Dendritic cell treated with granulocyte-macrophage colony-stimulating factor and Interleukin-4, amounts not matched to agents 40 ng/mL and 50 ng/mL, for 4 days (primary cell): Measurements from ENCODE around the gene COPS9.

ENCODE experiments used
- H3K27ac Mint-ChIP-seq: one replicate; pipeline ENCODE4 v1.8.0; 2022; ENCODE audit warnings: mild to moderate bottlenecking, mixed read lengths
- H3K27me3 Mint-ChIP-seq: one replicate; pipeline ENCODE4 v1.8.0; 2022; ENCODE audit warnings: mild to moderate bottlenecking, mixed read lengths
- H3K36me3 Mint-ChIP-seq: one replicate; pipeline ENCODE4 v1.8.0; 2022; ENCODE audit warnings: low read depth, mixed read lengths
- H3K4me1 Mint-ChIP-seq: one replicate; pipeline ENCODE4 v1.8.0; 2022; ENCODE audit warnings: low read depth, mixed read lengths
- H3K4me3 Mint-ChIP-seq: one replicate; pipeline ENCODE4 v1.8.0; 2022; ENCODE audit warnings: mild to moderate bottlenecking, moderate library complexity, mixed read lengths
- H3K9me3 Mint-ChIP-seq: one replicate; pipeline ENCODE4 v1.8.0; 2022; ENCODE audit warnings: mixed read lengths
- intact Hi-C: fragments of 100-400 bp; cut with micrococcal nuclease; formaldehyde crosslinking; loops from one replicate; pipeline ENCODE4 v1.15.0; 2022

COPS9 gene

DNA sequence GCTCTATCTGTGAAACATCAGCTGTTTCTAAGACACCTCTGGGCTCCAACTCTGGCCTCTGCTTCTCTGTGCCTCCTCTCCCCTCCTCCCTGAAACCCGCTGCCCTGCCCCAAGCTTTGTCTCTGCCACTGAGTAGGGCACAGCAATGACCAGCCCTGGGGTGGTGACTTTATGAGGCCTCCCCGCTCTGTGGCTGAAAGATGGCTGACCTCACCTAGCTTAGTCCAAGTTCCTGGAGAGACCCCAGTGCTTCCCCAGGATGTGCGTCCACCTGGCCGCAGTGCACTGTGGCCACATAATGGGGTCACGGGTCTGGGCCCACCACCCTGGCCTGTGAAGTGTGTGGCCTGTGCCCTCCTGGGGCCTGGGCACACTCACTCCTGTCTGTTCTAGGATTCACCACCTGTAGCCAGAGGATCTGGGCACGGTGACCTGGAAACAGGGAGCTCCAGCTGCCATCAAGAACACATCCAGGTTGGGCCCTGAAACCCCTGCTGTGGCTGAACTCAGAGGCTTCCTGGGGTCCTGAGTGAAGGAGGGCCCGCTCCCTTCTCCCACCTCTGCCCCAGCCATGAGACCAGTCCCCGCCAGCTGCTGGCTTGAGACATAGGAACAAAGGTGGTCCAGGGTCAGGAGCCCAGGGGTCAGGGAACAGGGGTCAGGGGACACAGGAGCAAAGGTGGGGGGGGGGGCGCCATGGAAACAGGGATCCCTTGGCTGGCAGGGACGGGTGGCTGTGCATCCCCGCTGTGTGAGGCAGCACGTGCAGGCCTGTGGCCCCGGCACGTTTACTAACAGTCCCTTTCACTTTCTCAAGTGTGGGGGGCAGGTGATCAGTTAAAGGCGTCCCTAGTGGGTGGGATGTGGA lies 33.6 kb upstream of the COPS9 start:
- Mint-ChIP-seq H3K9me3 (peaks cover 20% of the 10 kb centered on the region), H3K27ac (no peak overlapping the region), H3K4me3 (no peak overlapping the region), H3K4me1 (no peaks in the 10 kb centered on the region), H3K36me3 (no peaks in the 10 kb centered on the region), H3K27me3 (peaks cover 12% of the 10 kb centered on the region)
- intact Hi-C loops = no loop called here

DNA sequence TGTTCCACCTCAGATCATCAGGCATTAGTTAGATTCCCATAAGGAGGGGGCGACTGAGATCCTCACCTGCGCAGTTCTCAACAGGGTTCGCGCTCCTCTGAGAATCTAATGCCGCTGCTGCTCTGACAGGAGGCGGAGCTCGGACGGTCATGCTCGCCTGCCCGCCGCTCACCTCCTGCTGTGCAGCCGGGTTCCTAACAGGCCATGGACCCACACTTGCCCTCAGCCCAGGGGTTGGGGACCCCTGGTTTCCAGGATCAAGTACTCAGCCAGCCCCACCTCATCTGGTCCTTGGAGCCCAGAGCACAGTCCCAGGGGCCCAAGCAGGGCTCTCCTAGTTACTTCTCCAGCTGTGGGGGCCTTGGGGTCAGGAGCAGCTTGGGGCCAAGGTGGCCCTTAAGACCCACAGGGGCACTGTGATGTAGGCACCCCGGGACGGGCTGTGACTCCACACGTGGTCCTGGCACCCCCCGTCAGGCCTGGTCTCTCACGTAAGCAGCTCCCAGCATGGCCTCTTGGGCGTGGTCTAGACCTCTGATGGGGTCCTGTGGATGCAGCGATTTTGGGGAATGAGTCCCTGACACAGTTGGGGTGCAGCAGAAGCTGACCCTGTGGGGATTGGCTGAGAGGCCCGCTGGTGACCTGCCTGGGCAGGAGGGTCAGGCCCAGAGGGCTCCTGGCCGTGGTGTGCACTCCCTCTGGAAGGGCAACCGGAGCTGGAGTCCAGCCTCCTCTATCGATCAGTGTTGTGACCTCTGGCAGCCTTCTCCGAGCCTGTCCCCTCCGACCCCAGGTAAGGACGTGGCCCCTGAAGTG lies 32.6 kb upstream of the COPS9 start:
- intact Hi-C loops = no loop called here
- peaks cover 8% of the 10 kb centered on the region for H3K27me3 Mint-ChIP-seq
- H3K36me3 Mint-ChIP-seq = no peaks in the 10 kb centered on the region
- no peak overlapping the region for H3K4me3 Mint-ChIP-seq
- H3K27ac Mint-ChIP-seq = no peak overlapping the region
- peaks cover 20% of the 10 kb centered on the region for H3K9me3 Mint-ChIP-seq
- no peaks in the 10 kb centered on the region for H3K4me1 Mint-ChIP-seq

DNA sequence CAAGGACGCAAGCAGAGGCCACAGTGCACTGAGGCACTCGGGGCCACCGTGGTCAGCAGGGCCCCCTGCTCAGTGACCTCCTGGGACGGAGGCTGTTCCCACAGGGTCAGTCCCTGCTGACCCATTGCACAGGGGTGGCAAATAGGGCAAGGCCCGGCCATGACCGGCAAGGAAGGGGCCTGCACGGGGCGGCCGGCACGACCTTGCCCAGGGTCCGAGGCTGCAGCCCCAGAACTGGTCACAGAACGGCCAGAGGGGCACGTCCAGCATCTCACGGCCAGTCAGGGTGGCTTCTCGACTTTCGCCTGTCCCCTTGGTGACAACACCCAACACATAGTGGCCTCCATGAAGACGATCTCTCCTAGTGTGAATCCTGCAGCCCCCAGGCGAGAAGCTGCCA lies 31.9 kb upstream of the COPS9 start:
- Mint-ChIP-seq H3K9me3 (peaks cover 20% of the 10 kb centered on the region), H3K4me3 (no peak overlapping the region)

DNA sequence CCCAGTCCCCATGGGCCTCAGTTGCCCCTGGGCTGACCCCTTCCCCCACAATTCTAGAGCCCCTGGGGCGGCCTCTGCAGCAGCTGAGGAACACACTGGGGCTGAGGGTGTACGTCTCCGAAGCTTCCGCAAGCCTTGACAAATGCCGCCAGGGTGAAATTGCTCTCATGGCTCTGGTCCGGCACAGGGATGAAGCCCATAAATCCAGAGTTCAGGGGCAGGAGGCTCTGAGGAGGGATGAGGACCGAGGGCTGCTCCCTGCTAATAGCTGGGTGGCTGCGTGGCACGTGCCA lies 31.4 kb upstream of the COPS9 start:
- no peaks in the 10 kb centered on the region for H3K36me3 Mint-ChIP-seq
- no peaks in the 10 kb centered on the region for H3K4me1 Mint-ChIP-seq
- intact Hi-C loops = no loop called here
- no peak overlapping the region for H3K4me3 Mint-ChIP-seq
- peaks cover 10% of the 10 kb centered on the region for H3K27me3 Mint-ChIP-seq
- no peak overlapping the region for H3K27ac Mint-ChIP-seq
- H3K9me3 Mint-ChIP-seq = peaks cover 20% of the 10 kb centered on the region

More for the DNA sequence above, 31.9 kb upstream of the COPS9 start:
- Mint-ChIP-seq H3K4me1 (no peaks in the 10 kb centered on the region), H3K27ac (no peak overlapping the region), H3K36me3 (no peaks in the 10 kb centered on the region), H3K27me3 (peaks cover 8% of the 10 kb centered on the region)
- intact Hi-C loops = no loop called here

DNA sequence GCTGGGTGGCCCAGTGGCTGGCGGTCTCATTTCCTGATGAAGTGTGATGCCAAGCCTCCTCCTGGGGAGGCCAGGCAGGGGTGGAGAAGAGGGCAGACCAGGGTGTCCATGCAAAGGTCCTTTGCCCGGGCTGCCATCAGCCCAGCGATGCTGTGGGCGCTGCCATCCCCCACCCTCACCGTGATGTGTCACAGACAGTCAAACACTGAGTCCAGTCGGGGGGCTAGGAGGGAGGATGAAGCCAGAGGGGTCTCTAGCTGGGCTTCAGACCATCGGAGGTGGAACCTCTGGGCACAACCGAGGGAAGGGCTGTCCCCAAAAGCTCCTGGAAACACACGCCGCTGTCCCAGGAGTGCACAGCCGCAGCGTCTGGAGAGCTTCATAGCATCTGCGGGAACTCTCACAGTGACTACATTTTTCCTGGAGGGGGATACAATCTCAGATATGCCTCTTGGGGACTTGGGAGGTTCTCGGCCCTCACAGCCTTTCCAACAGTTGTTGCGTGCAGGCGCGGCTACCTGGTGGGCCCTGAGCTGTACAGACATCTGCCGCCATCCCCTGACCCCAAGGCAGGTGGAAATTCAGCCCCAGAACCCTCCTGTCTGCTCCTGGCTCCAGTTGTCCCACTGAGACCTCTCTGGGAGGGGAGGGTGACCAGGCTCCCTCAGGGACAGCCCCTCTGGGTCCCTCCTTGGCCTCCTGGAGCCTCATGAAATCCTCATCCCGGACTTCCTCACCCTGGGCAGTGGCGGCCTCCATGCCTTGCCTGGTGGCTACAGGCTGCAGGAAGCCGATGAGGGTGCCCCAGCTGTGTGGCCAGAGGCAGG lies 30.9 kb upstream of the COPS9 start:
- Mint-ChIP-seq H3K27ac (no peak overlapping the region), H3K36me3 (no peaks in the 10 kb centered on the region), H3K27me3 (peaks cover 10% of the 10 kb centered on the region), H3K9me3 (peaks cover 20% of the 10 kb centered on the region), H3K4me1 (no peaks in the 10 kb centered on the region), H3K4me3 (no peak overlapping the region)
- intact Hi-C loops = no loop called here

DNA sequence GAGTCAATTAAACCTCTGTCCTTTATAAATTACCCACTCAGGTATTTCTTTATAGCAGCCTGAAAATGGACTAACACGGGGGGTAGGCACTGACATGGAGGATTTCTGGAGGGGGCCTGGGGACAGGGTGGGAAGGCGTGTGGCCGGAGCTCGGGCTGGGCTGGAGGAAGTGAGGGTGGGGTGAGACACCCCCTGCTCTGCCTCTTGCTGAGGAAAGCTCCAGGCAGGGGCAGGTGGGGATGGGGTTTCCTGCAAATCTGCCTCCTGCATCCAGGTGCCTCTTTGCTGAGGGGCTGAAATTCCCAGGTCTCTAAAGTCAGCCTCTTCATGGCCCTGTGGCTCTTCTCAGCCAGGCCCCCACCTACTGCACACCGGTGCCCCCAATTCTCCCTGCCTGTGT lies 30.1 kb upstream of the COPS9 start:
- intact Hi-C loops = no loop called here
- Mint-ChIP-seq H3K4me3 (no peak overlapping the region), H3K36me3 (no peaks in the 10 kb centered on the region), H3K9me3 (peaks cover 20% of the 10 kb centered on the region), H3K27ac (no peak overlapping the region), H3K27me3 (peaks cover 6% of the 10 kb centered on the region), H3K4me1 (no peaks in the 10 kb centered on the region)

DNA sequence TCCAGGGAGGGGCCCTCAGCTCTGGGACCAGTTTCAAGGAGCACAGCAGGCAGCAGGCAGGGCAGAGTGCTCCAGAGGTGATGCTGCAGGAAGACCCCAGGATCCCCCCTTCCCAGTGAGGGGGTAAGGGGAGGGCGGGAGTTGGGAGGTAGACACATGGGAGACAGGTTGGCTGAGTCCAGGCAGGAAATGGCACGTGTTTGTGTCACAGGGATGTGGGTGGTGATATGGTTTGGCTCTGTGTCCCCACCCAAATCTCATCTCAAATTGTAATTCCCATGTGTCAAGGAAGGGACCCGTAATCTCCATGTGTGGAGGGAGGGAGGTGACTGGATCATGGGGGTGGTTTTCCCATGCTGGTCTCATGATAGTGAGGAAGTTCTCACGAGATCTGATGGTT lies 29.6 kb upstream of the COPS9 start:
- no peak overlapping the region for H3K27ac Mint-ChIP-seq
- H3K4me3 Mint-ChIP-seq = no peak overlapping the region
- intact Hi-C loops = no loop called here
- no peaks in the 10 kb centered on the region for H3K36me3 Mint-ChIP-seq
- peaks cover 20% of the 10 kb centered on the region for H3K9me3 Mint-ChIP-seq
- H3K4me1 Mint-ChIP-seq = no peaks in the 10 kb centered on the region
- peaks cover 6% of the 10 kb centered on the region for H3K27me3 Mint-ChIP-seq

DNA sequence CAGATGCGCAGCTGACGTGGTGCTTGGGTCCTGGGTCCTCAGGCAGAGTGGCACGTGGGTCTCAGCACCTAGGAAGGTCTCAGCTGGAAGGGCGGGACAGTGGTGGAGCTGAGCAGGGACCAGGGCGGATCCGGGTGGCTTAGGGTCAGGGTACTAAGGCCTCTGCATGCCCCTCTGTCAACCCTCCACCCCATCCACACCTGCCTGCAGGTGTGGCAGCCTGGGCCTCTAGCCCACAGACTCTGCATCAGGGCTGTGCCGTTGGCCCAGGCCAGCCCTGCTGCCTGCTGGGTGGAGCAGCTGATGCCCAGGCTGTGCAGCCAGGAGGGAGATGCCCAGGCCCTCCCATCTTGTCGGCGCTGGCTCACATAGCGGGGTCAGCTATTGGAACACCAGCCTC lies 28.9 kb upstream of the COPS9 start:
- H3K4me1 Mint-ChIP-seq = no peaks in the 10 kb centered on the region

DNA sequence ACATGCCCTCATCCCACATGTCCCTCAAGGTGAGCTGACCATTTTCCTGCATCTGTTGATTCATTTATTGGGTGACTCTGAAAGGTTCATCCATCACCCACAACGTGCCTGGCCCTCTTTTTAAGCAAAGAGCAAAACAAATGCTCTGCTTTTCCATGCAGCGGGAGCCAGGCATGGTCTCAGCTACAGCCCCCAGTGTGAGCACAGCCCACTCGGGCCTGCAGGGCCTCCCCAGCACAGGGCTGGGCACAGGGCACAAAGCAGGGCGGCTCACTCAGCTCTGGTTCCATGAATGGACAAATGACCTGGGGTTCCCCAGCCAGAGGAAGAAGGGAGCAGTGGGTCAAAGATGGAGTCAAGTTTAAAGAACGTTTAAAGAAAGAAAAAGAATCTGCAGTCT lies 28.5 kb upstream of the COPS9 start:
- Mint-ChIP-seq H3K9me3 (peaks cover 20% of the 10 kb centered on the region), H3K4me1 (no peaks in the 10 kb centered on the region), H3K36me3 (no peaks in the 10 kb centered on the region), H3K4me3 (no peak overlapping the region), H3K27ac (no peak overlapping the region), H3K27me3 (peaks cover 6% of the 10 kb centered on the region)
- intact Hi-C loops = no loop called here

More for the DNA sequence above, 28.9 kb upstream of the COPS9 start:
- Mint-ChIP-seq H3K36me3 (no peaks in the 10 kb centered on the region), H3K27ac (no peak overlapping the region), H3K4me3 (no peak overlapping the region), H3K9me3 (peaks cover 20% of the 10 kb centered on the region), H3K27me3 (peaks cover 6% of the 10 kb centered on the region)
- intact Hi-C loops = no loop called here

DNA sequence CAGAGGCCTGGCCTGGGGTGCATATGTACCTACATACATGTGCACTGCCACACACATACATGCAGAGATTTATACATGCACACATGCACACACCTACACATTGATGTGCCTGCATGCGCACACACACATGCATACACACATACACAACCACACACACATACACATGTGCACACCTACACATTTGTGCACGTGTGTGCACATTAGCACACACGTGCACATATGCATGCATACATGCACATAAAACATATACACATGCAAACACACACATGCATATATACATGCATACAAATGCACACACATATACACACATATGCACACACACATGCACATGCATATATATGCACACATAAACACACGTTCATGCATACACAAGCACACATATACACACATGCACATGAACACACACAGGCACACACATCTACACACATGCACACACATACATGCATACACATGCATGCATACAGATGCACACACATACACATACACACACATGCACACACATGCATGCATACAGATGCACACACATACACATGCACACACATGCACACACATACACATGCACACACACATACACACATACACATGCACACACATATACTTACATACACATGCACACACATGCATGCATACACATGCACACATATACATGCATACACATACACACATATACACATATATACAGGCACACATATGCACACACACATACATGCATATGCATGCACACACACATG lies 27.9 kb upstream of the COPS9 start:
- Mint-ChIP-seq H3K9me3 (peaks cover 20% of the 10 kb centered on the region), H3K4me3 (no peak overlapping the region), H3K27me3 (peaks cover 6% of the 10 kb centered on the region), H3K27ac (no peak overlapping the region), H3K36me3 (no peaks in the 10 kb centered on the region), H3K4me1 (no peaks in the 10 kb centered on the region)
- intact Hi-C loops = no loop called here

DNA sequence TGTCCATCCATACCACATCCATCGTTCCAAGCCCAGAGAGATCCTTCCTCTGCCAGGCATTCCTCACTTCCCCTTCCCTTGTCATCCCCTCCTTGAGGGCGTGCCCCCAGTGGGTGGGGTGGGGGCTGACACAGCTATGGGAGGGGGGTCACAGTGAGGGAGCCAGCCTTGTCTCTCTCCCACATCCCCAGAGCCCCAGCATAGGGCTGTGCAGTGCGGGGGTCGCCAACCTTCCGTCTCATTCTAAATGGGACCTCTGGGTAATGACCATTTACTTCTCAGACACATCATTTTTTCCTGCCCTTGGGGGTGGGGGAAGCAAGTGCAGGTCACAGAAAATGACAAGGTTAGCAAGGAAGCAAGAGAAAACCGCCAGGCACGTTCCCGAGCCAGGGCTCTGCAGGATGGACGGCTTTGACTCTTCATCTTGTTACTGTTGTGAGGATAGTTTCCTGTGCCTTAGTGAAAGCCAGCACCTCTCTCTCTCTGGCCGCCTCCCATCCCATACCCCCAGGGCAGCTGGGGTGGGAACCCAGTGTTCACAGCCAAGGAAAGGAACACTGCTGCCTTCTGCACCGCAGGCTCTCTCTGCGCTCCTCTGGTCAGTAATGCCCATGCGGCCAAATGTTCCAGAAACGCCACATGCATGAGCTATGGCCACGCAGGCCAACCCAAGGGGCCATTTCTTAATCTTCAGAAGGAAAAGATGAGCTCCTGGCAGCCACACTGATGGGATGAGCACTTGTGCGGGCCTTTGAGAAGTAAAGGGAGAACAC lies 27.0 kb upstream of the COPS9 start:
- Mint-ChIP-seq H3K27me3 (peaks cover 6% of the 10 kb centered on the region), H3K4me3 (no peak overlapping the region), H3K36me3 (no peaks in the 10 kb centered on the region), H3K4me1 (no peaks in the 10 kb centered on the region), H3K9me3 (peaks cover 20% of the 10 kb centered on the region), H3K27ac (no peak overlapping the region)
- intact Hi-C loops = no loop called here

DNA sequence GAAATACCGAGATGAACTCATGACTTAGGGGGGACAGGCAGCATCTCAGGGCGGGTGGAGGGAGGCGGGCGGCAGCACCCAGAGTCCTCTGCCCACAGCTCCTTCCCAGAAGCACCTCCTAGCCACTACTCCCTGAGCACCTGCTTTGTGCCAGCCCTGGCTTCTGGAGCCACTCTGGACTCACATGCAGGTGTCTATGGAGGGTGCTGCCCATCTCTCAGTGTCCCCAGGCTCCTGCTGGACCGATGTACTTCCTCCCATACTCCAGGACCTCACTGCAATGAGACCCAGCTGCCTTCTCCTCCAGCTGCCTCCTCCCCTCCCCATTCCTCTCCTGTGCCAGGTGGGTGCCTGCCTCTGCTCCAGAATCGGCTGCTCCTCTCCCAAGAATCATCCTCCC lies 26.4 kb upstream of the COPS9 start:
- Mint-ChIP-seq H3K4me1 (no peaks in the 10 kb centered on the region), H3K36me3 (no peaks in the 10 kb centered on the region), H3K27ac (no peak overlapping the region), H3K27me3 (peaks cover 6% of the 10 kb centered on the region), H3K9me3 (peaks cover 20% of the 10 kb centered on the region), H3K4me3 (no peak overlapping the region)
- intact Hi-C loops = no loop called here

DNA sequence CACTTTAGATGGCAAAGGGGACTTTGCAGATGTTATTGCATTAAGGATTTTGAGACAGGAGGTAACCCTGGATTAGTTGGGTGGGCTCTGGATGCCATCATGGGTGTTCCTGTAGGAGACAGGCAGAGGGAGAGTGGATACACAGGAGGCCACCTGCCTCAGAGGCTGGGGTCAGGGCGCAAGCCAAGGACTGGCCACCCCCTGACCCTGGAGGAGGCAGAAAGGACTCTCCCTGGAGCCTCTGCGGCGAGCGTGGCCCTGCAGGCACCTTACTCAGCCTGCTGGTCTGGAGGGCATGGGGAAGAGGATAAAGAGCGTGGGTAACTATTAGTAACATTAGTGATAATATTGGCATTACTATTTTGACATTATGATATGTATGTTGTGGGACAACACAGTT lies 25.9 kb upstream of the COPS9 start:
- H3K4me1 Mint-ChIP-seq = no peaks in the 10 kb centered on the region
- no peaks in the 10 kb centered on the region for H3K36me3 Mint-ChIP-seq
- no peak overlapping the region for H3K4me3 Mint-ChIP-seq
- H3K27ac Mint-ChIP-seq = no peak overlapping the region
- intact Hi-C loops = no loop called here
- peaks cover 20% of the 10 kb centered on the region for H3K9me3 Mint-ChIP-seq
- H3K27me3 Mint-ChIP-seq = peaks cover 6% of the 10 kb centered on the region
